ENCODE data around the gene MT1G.

MT1G gene

GRCh38 chr16:56617212-56618085, 50.4 kb downstream of the MT1G start:
- peak; percentile 82 for DNase-seq (ENCODE audit: low spot score)

Measured in AG20443 (cell line).